Measurements from ENCODE around the gene OR52L1. TPM values are rescaled to one million over a fixed set of nuclear protein-coding genes. Genes with fewer than 3 reads are reported as not detected.
A peak's percentile ranks its signal among the peaks of the same experiment; 100 is the strongest.

Gene OR52L1
- polyA plus RNA-seq, 4 donors: not detected

GRCh38 chr11:6006395-6006794, 19.6 kb upstream of the OR52L1 start:
- Histone ChIP-seq H3K9me3 (ENCODE audit: control insufficient read depth in 2 of 2, insufficient read depth in 1 of 2, low read depth in 1 of 2, low read length in 1 of 2) (no peaks in the 10 kb centered on the region), H3K36me3 (ENCODE audit: control insufficient read depth in 3 of 3, insufficient read depth in 2 of 3, low read depth in 1 of 3, low read length in 3 of 3) (no peaks in the 10 kb centered on the region)
- no peak for FAIRE-seq

GRCh38 chr11:6002202-6002699, 15.5 kb upstream of the OR52L1 start:
- 63 to 78% (median 71%) methylated on average over 7 of the region's 7 CpGs for WGBS, 3 donors
- no peak for FAIRE-seq
- no peak for DNase-seq

More at GRCh38 chr11:6006395-6006794, 19.6 kb upstream of the OR52L1 start:
- Histone ChIP-seq H3K4me3 (ENCODE audit: low read depth in 1 of 3, low read length in 3 of 3) (no peak overlapping the region), H3K27ac (ENCODE audit: low read depth in 1 of 3, low read length in 2 of 3) (no peak overlapping the region), H3K4me1 (ENCODE audit: control insufficient read depth in 3 of 3, insufficient read depth in 2 of 3, low read depth in 1 of 3, low read length in 2 of 3) (no peaks in the 10 kb centered on the region), H3K27me3 (ENCODE audit: control insufficient read depth in 3 of 3, insufficient read depth in 3 of 3, low read length in 3 of 3) (peaks cover 0 to 3% (median 0%) of the 10 kb centered on the region in 3 donors)
- no peak for DNase-seq

GRCh38 chr11:5994791-5995190, 8.0 kb upstream of the OR52L1 start:
- FAIRE-seq (no peak), DNase-seq (no peak)
- H3K4me1 ChIP-seq (ENCODE audit: control insufficient read depth in 3 of 3, insufficient read depth in 2 of 3, low read depth in 1 of 3, low read length in 2 of 3): no peaks in the 10 kb centered on the region
- no peaks in the 10 kb centered on the region for H3K36me3 ChIP-seq (ENCODE audit: control insufficient read depth in 3 of 3, insufficient read depth in 2 of 3, low read depth in 1 of 3, low read length in 3 of 3)
- no peak overlapping the region for H3K27ac ChIP-seq (ENCODE audit: low read depth in 1 of 3, low read length in 2 of 3)
- no peak overlapping the region for H3K4me3 ChIP-seq (ENCODE audit: low read depth in 1 of 3, low read length in 3 of 3)
- WGBS, 3 donors: 81 to 87% (median 84%) methylated on average over 14 of the region's 14 CpGs
- no peaks in the 10 kb centered on the region for H3K9me3 ChIP-seq (ENCODE audit: control insufficient read depth in 2 of 2, insufficient read depth in 1 of 2, low read depth in 1 of 2, low read length in 1 of 2)
- H3K27me3 ChIP-seq (ENCODE audit: control insufficient read depth in 3 of 3, insufficient read depth in 3 of 3, low read length in 3 of 3): no peaks in the 10 kb centered on the region

More at GRCh38 chr11:6002202-6002699, 15.5 kb upstream of the OR52L1 start:
- Histone ChIP-seq H3K36me3 (ENCODE audit: control insufficient read depth in 3 of 3, insufficient read depth in 2 of 3, low read depth in 1 of 3, low read length in 3 of 3) (no peaks in the 10 kb centered on the region), H3K9me3 (ENCODE audit: control insufficient read depth in 2 of 2, insufficient read depth in 1 of 2, low read depth in 1 of 2, low read length in 1 of 2) (no peaks in the 10 kb centered on the region), H3K27me3 (ENCODE audit: control insufficient read depth in 3 of 3, insufficient read depth in 3 of 3, low read length in 3 of 3) (peaks cover 0 to 3% (median 0%) of the 10 kb centered on the region in 3 donors), H3K27ac (ENCODE audit: low read depth in 1 of 3, low read length in 2 of 3) (no peak overlapping the region), H3K4me3 (ENCODE audit: low read depth in 1 of 3, low read length in 3 of 3) (no peak overlapping the region), H3K4me1 (ENCODE audit: control insufficient read depth in 3 of 3, insufficient read depth in 2 of 3, low read depth in 1 of 3, low read length in 2 of 3) (no peaks in the 10 kb centered on the region)

- 38 to 48% (median 45%) methylated on average over 3 of the region's 3 CpGs for WGBS, 3 donors
- FAIRE-seq: no peak
These were observed 5.9 kb upstream of the OR52L1 start for GRCh38 chr11:5992604-5993251.

GRCh38 chr11:5992150-5992549, 5.4 kb upstream of the OR52L1 start:
- no peak for FAIRE-seq
- Histone ChIP-seq H3K4me3 (ENCODE audit: low read depth in 1 of 3, low read length in 3 of 3) (no peak overlapping the region), H3K4me1 (ENCODE audit: control insufficient read depth in 3 of 3, insufficient read depth in 2 of 3, low read depth in 1 of 3, low read length in 2 of 3) (no peaks in the 10 kb centered on the region), H3K36me3 (ENCODE audit: control insufficient read depth in 3 of 3, insufficient read depth in 2 of 3, low read depth in 1 of 3, low read length in 3 of 3) (no peaks in the 10 kb centered on the region), H3K27ac (ENCODE audit: low read depth in 1 of 3, low read length in 2 of 3) (no peak overlapping the region), H3K9me3 (ENCODE audit: control insufficient read depth in 2 of 2, insufficient read depth in 1 of 2, low read depth in 1 of 2, low read length in 1 of 2) (no peaks in the 10 kb centered on the region), H3K27me3 (ENCODE audit: control insufficient read depth in 3 of 3, insufficient read depth in 3 of 3, low read length in 3 of 3) (no peaks in the 10 kb centered on the region)
- DNase-seq: no peak
- WGBS, 3 donors: 64 to 71% (median 67%) methylated on average over 3 of the region's 3 CpGs

More at GRCh38 chr11:5992604-5993251, 5.9 kb upstream of the OR52L1 start:
- DNase-seq: peak; percentile 11 to 25
- no peaks in the 10 kb centered on the region for H3K4me1 ChIP-seq (ENCODE audit: control insufficient read depth in 3 of 3, insufficient read depth in 2 of 3, low read depth in 1 of 3, low read length in 2 of 3)
- H3K27ac ChIP-seq (ENCODE audit: low read depth in 1 of 3, low read length in 2 of 3): no peak overlapping the region
- H3K9me3 ChIP-seq (ENCODE audit: control insufficient read depth in 2 of 2, insufficient read depth in 1 of 2, low read depth in 1 of 2, low read length in 1 of 2): no peaks in the 10 kb centered on the region
- no peaks in the 10 kb centered on the region for H3K27me3 ChIP-seq (ENCODE audit: control insufficient read depth in 3 of 3, insufficient read depth in 3 of 3, low read length in 3 of 3)
- no peak overlapping the region for H3K4me3 ChIP-seq (ENCODE audit: low read depth in 1 of 3, low read length in 3 of 3)
- H3K36me3 ChIP-seq (ENCODE audit: control insufficient read depth in 3 of 3, insufficient read depth in 2 of 3, low read depth in 1 of 3, low read length in 3 of 3): no peaks in the 10 kb centered on the region

- H3K9me3 ChIP-seq (ENCODE audit: control insufficient read depth in 2 of 2, insufficient read depth in 1 of 2, low read depth in 1 of 2, low read length in 1 of 2): no peaks in the 10 kb centered on the region
- no peak overlapping the region for H3K27ac ChIP-seq (ENCODE audit: low read depth in 1 of 3, low read length in 2 of 3)
- no peak for FAIRE-seq
- 38 to 67% (median 53%) methylated on average over 4 of the region's 4 CpGs for WGBS, 3 donors
- no peaks in the 10 kb centered on the region for H3K36me3 ChIP-seq (ENCODE audit: control insufficient read depth in 3 of 3, insufficient read depth in 2 of 3, low read depth in 1 of 3, low read length in 3 of 3)
- no peaks in the 10 kb centered on the region for H3K4me1 ChIP-seq (ENCODE audit: control insufficient read depth in 3 of 3, insufficient read depth in 2 of 3, low read depth in 1 of 3, low read length in 2 of 3)
- H3K4me3 ChIP-seq (ENCODE audit: low read depth in 1 of 3, low read length in 3 of 3): no peak overlapping the region
- no peak for DNase-seq
- no peaks in the 10 kb centered on the region for H3K27me3 ChIP-seq (ENCODE audit: control insufficient read depth in 3 of 3, insufficient read depth in 3 of 3, low read length in 3 of 3)
These were observed 2.4 kb upstream of the OR52L1 start for GRCh38 chr11:5989203-5989602.

- H3K4me3 ChIP-seq (ENCODE audit: low read depth in 1 of 3, low read length in 3 of 3): no peak overlapping the region
- 20 to 69% (median 29%) methylated on average over 1 of the region's 1 CpG for WGBS, 3 donors
- no peak for FAIRE-seq
- no peaks in the 10 kb centered on the region for H3K27me3 ChIP-seq (ENCODE audit: control insufficient read depth in 3 of 3, insufficient read depth in 3 of 3, low read length in 3 of 3)
- no peak for DNase-seq
- no peaks in the 10 kb centered on the region for H3K9me3 ChIP-seq (ENCODE audit: control insufficient read depth in 2 of 2, insufficient read depth in 1 of 2, low read depth in 1 of 2, low read length in 1 of 2)
- H3K27ac ChIP-seq (ENCODE audit: low read depth in 1 of 3, low read length in 2 of 3): no peak overlapping the region
- no peaks in the 10 kb centered on the region for H3K36me3 ChIP-seq (ENCODE audit: control insufficient read depth in 3 of 3, insufficient read depth in 2 of 3, low read depth in 1 of 3, low read length in 3 of 3)
- H3K4me1 ChIP-seq (ENCODE audit: control insufficient read depth in 3 of 3, insufficient read depth in 2 of 3, low read depth in 1 of 3, low read length in 2 of 3): no peaks in the 10 kb centered on the region
These were observed 3.3 kb downstream of the OR52L1 start for GRCh38 chr11:5983443-5983842.

- no peak for FAIRE-seq
- WGBS, 3 donors: 57 to 77% (median 59%) methylated on average over 1 of the region's 1 CpG
- no peaks in the 10 kb centered on the region for H3K27me3 ChIP-seq (ENCODE audit: control insufficient read depth in 3 of 3, insufficient read depth in 3 of 3, low read length in 3 of 3)
- H3K36me3 ChIP-seq (ENCODE audit: control insufficient read depth in 3 of 3, insufficient read depth in 2 of 3, low read depth in 1 of 3, low read length in 3 of 3): no peaks in the 10 kb centered on the region
- no peaks in the 10 kb centered on the region for H3K4me1 ChIP-seq (ENCODE audit: control insufficient read depth in 3 of 3, insufficient read depth in 2 of 3, low read depth in 1 of 3, low read length in 2 of 3)
- DNase-seq: no peak
- H3K4me3 ChIP-seq (ENCODE audit: low read depth in 1 of 3, low read length in 3 of 3): no peak overlapping the region
- no peaks in the 10 kb centered on the region for H3K9me3 ChIP-seq (ENCODE audit: control insufficient read depth in 2 of 2, insufficient read depth in 1 of 2, low read depth in 1 of 2, low read length in 1 of 2)
- no peak overlapping the region for H3K27ac ChIP-seq (ENCODE audit: low read depth in 1 of 3, low read length in 2 of 3)
These were observed 13.3 kb downstream of the OR52L1 start for GRCh38 chr11:5973530-5973929.

- no peak within 1 kb of the TSS for H3K4me3 ChIP-seq (ENCODE audit: low read depth in 1 of 3, low read length in 3 of 3)
- H3K4me1 ChIP-seq (ENCODE audit: control insufficient read depth in 3 of 3, insufficient read depth in 2 of 3, low read depth in 1 of 3, low read length in 2 of 3): no peaks in the 10 kb centered on the region
- H3K9me3 ChIP-seq (ENCODE audit: control insufficient read depth in 2 of 2, insufficient read depth in 1 of 2, low read depth in 1 of 2, low read length in 1 of 2): peaks cover 0 to 6% of the 10 kb centered on the region in 2 donors
- no peaks in the 10 kb centered on the region for H3K36me3 ChIP-seq (ENCODE audit: control insufficient read depth in 3 of 3, insufficient read depth in 2 of 3, low read depth in 1 of 3, low read length in 3 of 3)
- H3K27me3 ChIP-seq (ENCODE audit: control insufficient read depth in 3 of 3, insufficient read depth in 3 of 3, low read length in 3 of 3): no peaks in the 10 kb centered on the region
- FAIRE-seq (no peak), DNase-seq (no peak)
- no peak within 1 kb of the TSS for H3K27ac ChIP-seq (ENCODE audit: low read depth in 1 of 3, low read length in 2 of 3)
These were observed 18.4 kb downstream of the OR52L1 start, which contains the start of gene OR56A5 for GRCh38 chr11:5968394-5968793. Gene OR56A5 (minus strand): TSS chr11:5968494. CDS start chr11:5968494, 0 bp downstream.
